Measurements from ENCODE around the gene TMOD2.
A peak's percentile ranks its signal among the peaks of the same experiment; 100 is the strongest.

TMOD2 gene

GRCh38 chr15:51736069-51736468 is 15.3 kb upstream of the TMOD2 start:
- no peak for DNase-seq (ENCODE audit: low read depth)

DNA sequence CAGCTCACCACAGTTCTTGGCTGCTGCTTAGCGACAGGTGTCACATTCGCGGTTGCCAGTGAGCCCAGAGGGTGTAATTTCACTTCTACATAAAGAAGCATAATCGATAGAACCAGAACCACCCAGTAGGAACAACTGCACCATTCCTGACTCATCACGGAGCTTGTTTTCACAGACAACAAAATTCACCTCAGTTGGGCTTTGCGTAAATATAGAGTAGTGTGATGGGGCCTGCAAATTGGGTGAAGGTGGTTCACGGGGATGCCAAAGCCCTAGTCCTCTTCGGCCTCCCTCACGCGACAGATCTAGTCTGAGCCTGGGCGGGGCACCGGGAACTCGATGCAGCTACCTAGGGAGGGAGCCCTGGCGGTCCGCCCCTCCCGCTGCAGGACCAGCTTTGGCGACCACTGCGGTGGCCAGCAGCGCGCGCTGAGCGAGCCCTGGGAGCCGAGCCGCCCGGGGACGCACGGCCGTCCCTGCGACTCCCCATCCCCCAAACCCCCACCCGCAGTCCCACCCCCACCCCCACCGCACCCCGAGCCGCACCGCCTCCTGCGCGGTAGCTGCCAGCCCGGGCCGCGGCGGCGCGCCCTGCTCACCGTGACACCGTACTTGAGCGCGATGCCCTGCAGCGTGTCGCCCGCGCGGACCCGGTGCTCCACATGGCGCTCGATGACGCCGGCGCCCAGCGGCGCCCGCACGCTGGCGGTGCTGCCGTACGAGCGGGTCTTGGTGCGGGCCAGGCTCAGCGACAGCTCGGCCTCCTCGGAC is 14.5 kb upstream of the TMOD2 start:
- DNase-seq (ENCODE audit: low read depth), result no peak

GRCh38 chr15:51737522-51738305 is 13.7 kb upstream of the TMOD2 start, which contains the start of gene LYSMD2:
Gene LYSMD2, minus strand, starts transcription at chr15:51737655. Its CDS starts 33 bp downstream, at chr15:51737622.
- peak; percentile 59 for DNase-seq (ENCODE audit: low read depth)

DNA sequence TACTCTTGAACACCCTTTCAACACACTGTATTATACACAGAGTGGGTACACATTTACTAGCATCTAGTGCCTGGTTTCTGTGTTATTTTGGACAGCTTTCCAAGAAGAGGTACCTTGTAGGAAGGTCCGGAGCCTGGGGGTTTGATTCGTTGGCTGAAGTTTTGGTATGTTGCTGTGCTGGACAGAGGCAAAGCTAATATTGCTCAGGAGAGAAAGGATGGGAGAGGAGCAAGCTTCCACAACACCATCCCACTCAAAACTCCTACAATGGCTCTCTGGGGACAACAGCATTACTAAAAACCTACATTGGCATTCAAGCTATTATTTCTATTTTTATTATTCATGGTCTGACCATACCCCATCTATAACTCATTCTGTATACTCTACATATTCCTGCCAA is 12.8 kb upstream of the TMOD2 start:
- no peak for DNase-seq (ENCODE audit: low read depth)

DNA sequence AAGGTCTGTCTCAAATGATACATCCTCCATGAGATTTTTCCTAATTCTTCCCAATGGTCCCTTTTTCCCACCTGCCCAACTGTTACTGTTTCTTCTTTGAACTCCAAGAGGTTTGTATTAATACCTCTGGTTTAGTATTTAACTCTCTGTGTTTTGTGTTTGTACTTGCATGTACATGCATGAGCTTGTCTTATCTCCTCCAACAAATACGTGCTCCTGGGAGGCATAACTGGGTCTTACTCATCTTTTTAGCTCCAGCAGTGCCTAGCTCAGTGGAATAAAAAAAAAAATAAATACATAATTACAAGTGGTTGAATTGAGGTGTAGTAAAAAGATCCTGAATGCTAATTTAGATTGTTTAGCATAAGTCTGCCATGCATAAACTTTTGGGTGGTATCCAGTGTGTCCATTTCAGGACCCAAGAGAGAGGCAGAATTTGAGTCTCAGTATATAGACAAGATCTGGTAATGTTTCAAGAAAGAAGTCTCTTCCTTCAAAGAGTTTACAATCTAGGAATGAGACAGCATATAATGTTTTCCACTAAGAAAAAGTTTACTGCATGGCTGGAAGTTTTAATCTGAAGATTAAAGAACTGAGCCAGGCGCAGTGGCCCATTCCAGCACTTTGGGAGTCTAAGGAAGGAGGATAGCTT is 12.2 kb upstream of the TMOD2 start:
- no peak for DNase-seq (ENCODE audit: low read depth)

DNA sequence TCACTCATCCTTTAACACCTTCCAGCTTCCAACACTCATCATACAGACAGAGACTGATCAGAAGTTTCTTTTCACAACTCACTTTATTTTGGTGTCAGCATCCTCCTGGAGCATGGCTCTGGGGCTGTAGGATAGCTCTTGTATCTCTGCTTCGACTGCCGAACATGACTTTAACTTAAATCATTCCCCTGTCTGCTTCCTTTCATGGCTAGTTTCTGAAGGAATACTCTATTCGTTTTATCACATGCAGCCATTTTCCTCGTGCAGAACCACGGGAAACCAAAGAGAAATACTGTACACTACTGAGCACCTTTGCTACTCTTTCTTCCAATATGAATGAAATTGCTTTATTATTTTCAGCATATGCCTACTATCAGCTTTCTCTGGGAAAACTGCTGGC is 2.1 kb upstream of the TMOD2 start:
- DNase-seq (ENCODE audit: low read depth), result no peak

DNA sequence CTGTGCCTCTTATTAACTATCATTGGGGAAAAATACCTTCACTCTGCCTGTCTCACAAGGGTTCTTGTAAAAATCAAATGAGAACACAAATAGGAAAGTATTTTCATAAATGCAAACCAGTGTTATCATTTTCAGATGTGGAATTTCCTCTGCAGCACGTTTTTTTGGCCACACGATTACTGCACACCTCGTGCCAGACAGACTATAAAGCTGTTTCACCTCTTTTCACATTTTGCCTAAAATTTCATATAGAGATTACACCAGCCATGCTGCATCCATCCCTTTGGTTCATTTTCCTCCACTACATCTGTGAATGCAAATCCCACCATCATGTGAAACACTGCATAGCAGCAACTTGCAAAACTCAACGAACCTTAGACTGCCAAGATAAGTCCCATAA is 1.2 kb upstream of the TMOD2 start:
- DNase-seq (ENCODE audit: low read depth), result no peak

- peak; percentile 47 for DNase-seq (ENCODE audit: low read depth)
Measured at GRCh38 chr15:51751697-51752683, 593 bp downstream of the TMOD2 start.

GRCh38 chr15:51752888-51753287 is 1.5 kb downstream of the TMOD2 start:
- DNase-seq (ENCODE audit: low read depth), result no peak

DNA sequence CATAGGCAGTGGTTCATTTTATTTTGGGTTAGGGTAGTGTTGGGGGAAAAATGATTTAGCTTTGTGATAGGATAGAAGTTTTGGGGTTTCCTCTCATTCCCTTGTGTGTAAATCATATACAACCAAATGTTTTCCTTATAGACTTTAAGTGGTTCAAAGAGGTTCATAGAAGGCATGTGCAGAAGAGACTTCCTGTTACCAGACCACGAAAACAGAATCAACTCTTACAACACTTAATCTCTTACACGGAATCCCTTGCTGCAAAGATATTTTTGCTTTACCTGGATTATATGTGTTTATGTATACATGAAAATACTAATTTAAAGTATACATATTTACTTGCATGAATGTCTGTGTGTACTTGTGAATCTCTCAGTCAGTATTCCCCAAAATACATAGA is 2.9 kb downstream of the TMOD2 start:
- no peak for DNase-seq (ENCODE audit: low read depth)

DNA sequence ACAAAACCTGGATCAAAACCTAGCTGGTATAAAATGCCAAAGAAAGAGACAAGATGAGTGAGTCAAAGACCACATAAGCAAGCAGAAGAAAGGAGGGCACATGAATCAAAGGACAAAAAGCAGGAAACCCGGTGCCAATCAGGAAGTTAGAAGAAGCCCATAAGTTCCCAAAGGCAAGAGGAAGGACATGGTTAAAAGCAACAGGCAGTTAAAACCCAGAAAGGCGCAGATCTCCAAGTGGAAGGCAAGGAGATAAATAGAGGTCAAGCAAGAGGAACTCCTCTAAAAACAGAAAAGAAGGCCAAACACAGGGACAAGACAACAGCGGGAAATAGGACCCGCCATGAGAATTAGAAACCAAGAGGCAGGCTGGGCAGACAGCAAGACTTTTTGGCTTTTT is 4.4 kb downstream of the TMOD2 start:
- DNase-seq (ENCODE audit: low read depth), result no peak

DNA sequence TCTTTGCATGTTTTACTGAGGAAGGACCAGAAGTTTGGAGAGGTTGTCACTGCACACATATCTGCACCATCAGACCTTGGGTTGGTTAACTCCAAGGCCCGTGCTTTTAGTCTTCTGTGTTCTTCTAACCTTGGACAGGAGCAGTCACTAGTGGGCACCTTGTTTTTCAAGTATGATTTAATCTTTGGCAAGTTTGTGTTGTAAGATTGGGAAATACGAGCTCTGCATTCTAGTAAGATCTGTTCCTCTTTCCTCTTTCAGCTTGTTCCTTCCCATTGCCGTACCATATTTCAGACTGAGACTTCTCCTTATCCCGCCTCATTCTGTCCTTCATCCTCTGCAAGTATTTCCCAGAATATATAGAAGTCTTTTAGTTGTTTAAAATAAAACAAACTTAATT is 5.1 kb downstream of the TMOD2 start:
- DNase-seq (ENCODE audit: low read depth), result no peak

DNA sequence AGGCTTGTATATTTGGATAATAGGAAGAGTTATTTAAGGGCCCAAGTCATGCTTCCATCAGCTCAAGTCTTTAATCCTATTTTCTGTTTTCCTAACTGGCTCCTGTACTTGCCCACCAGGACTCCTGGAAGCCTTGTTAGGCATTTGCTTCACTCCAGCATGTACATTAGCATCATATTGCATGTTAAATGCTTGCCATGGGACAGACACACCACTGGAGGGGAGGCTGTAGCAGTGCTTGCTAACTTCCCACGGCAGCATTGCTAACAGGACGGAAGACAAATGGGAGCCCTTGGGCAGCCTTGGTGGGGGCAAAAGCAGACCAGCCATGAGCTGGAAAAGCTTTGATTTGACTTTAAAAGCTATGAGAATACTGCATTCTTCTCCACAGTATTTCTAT is 6.1 kb downstream of the TMOD2 start:
- no peak for DNase-seq (ENCODE audit: low read depth)

DNA sequence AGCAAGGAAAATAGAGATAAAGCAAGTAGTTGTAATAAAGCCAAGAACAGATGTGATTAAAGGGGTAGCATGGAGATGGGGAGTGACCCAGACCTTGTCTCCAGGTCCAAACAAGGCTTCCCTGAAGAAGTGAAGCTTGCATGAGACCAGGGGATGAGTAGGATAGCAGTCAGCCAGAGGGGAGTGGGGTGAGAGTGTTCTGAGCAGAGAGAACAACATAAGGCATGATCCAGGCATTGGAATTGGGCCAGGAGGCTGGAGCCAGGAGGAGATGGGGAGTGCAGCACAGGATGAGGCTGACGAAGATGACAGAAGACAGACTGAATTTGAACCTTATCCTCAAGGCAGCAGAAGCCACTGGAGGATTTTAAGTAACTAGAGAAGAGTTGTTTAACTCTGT is 7.2 kb downstream of the TMOD2 start:
- DNase-seq (ENCODE audit: low read depth), result peak; percentile 60

DNA sequence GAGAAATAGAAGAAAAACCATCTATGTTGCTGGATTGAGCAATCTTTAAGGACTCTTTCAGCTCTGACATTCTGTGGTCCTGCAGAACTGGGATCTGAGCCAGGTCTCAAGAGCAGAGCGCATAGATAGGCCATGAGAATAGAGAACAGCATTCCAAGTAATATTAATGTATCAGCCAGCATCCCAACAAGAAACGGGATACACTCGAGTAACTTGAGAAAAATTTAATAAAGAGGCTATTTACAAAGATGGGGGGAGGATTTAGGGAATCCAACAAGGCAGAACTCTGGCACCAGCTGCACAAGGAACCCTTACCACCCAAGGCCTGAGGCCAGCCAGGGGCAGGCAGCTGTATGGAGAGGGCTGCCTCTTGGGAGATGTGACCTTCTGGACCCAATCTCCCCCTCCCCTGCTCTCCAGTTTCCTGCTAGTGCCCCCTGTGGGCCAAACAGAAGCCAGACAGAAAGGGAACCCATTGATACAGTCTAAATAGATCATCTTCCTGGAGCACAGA is 8.2 kb downstream of the TMOD2 start:
- peak; percentile 97 for DNase-seq (ENCODE audit: low read depth)

DNA sequence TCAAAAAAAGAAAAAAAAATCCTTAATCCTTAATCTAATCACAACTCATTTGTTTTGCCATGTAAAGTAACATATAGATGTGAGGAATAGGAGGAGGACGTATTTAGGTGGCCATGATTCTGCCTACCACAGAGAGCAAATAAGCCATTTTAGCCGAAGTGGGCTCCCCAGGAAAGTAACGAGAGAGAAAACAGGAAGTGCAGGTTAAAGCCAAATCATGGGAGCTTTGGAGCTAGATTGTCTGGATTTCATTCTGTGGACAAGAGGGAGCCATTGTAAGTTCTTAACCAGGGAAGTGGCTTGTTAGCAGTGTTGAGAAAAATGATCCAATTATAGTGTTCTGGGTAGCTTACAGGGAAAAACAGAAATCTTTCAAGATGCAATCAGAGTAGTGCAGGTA is 9.4 kb downstream of the TMOD2 start:
- no peak for DNase-seq (ENCODE audit: low read depth)

DNA sequence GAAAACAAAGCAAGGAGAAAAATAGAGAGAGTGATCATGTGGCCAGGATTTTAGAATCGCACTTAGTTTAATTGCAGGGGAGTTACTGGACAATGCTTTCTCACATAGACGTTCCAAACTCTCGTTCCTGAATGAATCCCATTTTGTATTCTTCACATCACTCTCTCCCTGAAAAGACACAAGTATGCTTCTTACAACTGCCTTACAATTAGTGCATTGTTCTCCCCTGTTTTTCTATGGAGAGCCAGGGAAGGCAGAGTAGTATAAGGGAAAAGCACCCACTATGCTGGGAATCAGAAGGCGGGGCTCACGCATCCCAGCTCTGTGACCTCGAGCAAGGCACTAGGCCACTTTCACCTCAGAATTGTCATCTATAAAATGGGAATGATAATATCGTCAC is 14.4 kb downstream of the TMOD2 start:
- DNase-seq (ENCODE audit: low read depth), result no peak

DNA sequence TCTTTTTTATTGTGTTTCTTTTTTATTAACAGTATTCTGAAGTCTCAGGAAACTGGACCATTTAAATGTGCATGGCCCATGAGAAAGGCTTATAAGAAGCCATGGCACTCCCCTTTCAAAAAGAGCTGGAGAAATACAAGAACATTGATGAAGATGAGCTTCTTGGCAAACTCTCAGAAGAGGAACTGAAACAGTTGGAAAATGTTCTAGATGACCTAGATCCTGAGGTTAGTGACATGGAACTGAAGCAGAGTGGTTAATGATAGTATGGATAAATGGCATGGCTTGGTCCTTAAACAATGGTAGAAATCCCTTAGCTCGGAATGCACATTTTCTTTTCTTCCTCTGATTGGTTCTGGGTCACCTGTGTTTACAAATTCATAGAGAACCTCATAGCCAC is 14.9 kb downstream of the TMOD2 start:
- DNase-seq (ENCODE audit: low read depth), result no peak

- no peak for DNase-seq (ENCODE audit: low read depth)
Measured at GRCh38 chr15:51768018-51768417, 16.6 kb downstream of the TMOD2 start.

- no peak for DNase-seq (ENCODE audit: low read depth)
Measured at GRCh38 chr15:51770902-51771301, 19.5 kb downstream of the TMOD2 start.

DNA sequence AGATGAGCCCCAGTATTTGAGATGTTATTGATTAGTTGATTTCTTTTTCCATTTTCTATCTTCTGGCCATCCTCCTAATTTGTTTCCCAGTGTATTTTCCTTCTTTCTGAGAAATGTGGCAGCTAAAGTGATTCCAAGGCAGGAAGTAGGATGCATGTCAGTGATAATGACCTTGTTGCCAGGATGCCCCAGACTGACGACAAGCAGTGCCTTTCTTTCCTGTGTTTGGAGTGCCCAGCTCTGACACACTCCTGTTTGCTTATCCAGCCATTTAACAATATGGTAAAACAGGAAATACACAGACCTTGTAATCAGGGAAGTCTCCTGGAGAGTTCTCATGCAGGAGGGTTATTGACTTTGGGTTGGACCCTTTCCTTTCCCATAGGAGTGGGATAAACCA is 20.4 kb downstream of the TMOD2 start:
- DNase-seq (ENCODE audit: low read depth), result no peak

- no peak for DNase-seq (ENCODE audit: low read depth)
Measured at GRCh38 chr15:51774916-51775315, 23.5 kb downstream of the TMOD2 start.

Data from iris pigment epithelial cell (primary cell).